H1 (cell line): ENCODE results near the gene TMSB10. TPM values are rescaled to one million over a fixed set of nuclear protein-coding genes. Genes with fewer than 3 reads are reported as not detected.
A peak's percentile ranks its signal among the peaks of the same experiment; 100 is the strongest.

Source experiments
- ASH2L ChIP-seq: fragments of 200-600, 300-600 bp; sonication (generic); IDR thresholded peaks from one replicate; pipeline ENCODE4 v1.7.1; 2017; ENCODE audit warnings: low read length
- BACH1 ChIP-seq: IDR thresholded peaks from 2 replicates; pipeline ENCODE4 v1.6.1; 2012; ENCODE audit warnings: low read length, improper control_type of control experiment
- CBX8 ChIP-seq: fragments of 300-800, 300-1000 bp; sonication (generic); IDR thresholded peaks from 2 replicates; pipeline ENCODE4 v1.7.1; 2016; ENCODE audit warnings: low read depth, low read length, borderline replicate concordance
- CREB1 ChIP-seq: IDR thresholded peaks from 2 replicates; pipeline ENCODE4 v1.6.1; 2012; ENCODE audit warnings: inconsistent platforms
- CTBP2 ChIP-seq: IDR thresholded peaks from 2 replicates; pipeline ENCODE4 v1.7.0; 2011; ENCODE audit warnings: borderline replicate concordance, mild to moderate bottlenecking, moderate library complexity, mixed read lengths, low read length; ENCODE audit not compliant: insufficient read depth, insufficient read length
- FOSL1 ChIP-seq: IDR thresholded peaks from 2 replicates; pipeline ENCODE4 v1.6.1; 2011; ENCODE audit warnings: mild to moderate bottlenecking, low read depth, low read length, moderate library complexity; ENCODE audit not compliant: insufficient read depth
- GABPA ChIP-seq: IDR thresholded peaks from 2 replicates; pipeline ENCODE4 v1.6.1; 2011; ENCODE audit warnings: mild to moderate bottlenecking, low read length, moderate library complexity, borderline replicate concordance; ENCODE audit not compliant: insufficient read depth
- HDAC2 ChIP-seq, 2 experiments: fragments of 300-600 bp in 1 of 2; sonication (generic) in 1 of 2; IDR thresholded peaks; 2 replicates each; pipeline ENCODE4 v1.6.1; 2011 to 2012; ENCODE audit warnings: low read depth in 2 of 2, low read length in 2 of 2, mild to moderate bottlenecking in 2 of 2, moderate library complexity in 2 of 2, borderline replicate concordance in 1 of 2, inconsistent platforms in 1 of 2
- HDAC6 ChIP-seq: IDR thresholded peaks from one replicate; pipeline ENCODE4 v1.7.1; 2012; ENCODE audit warnings: low read depth, mild to moderate bottlenecking, inconsistent platforms, low read length, moderate library complexity
- JUND ChIP-seq: IDR thresholded peaks from 2 replicates; pipeline ENCODE4 v1.6.1; 2011; ENCODE audit warnings: mild to moderate bottlenecking, improper control_type of control experiment, low read length
- KDM1A ChIP-seq: fragments of 200-600, 300-600 bp; sonication (generic); IDR thresholded peaks from 2 replicates; pipeline ENCODE4 v1.7.1; 2016; ENCODE audit warnings: mild to moderate bottlenecking, low read length, borderline replicate concordance
- KDM5A ChIP-seq: fragments of 200-600 bp; IDR thresholded peaks from 2 replicates; pipeline ENCODE4 v1.7.1; 2012; ENCODE audit warnings: mild to moderate bottlenecking, low read length, inconsistent platforms, mixed read lengths
- MAFK ChIP-seq: IDR thresholded peaks from 2 replicates; pipeline ENCODE4 v1.6.1; 2012; ENCODE audit warnings: low read depth, mild to moderate bottlenecking, improper control_type of control experiment, low read length
- POLR2A ChIP-seq, 2 experiments: IDR thresholded peaks; 1 replicate in 1 of 2; 2 replicates in 1 of 2; pipeline ENCODE4 v1.6.1; 2011; ENCODE audit warnings: low read depth in 2 of 2, low read length in 2 of 2, mild to moderate bottlenecking in 2 of 2; ENCODE audit errors: control extremely low read depth in 1 of 2
- POU5F1 ChIP-seq: IDR thresholded peaks from 2 replicates; pipeline ENCODE4 v1.6.1; 2011; ENCODE audit warnings: low read depth, mild to moderate bottlenecking, low read length, moderate library complexity
- RBBP5 ChIP-seq: IDR thresholded peaks from 2 replicates; pipeline ENCODE4 v1.7.1; 2012; ENCODE audit warnings: low read depth, mild to moderate bottlenecking, inconsistent platforms, low read length, moderate library complexity, borderline replicate concordance
- RNF2 ChIP-seq: fragments of 200-900, 300-1000 bp; sonication (generic); IDR thresholded peaks from 2 replicates; pipeline ENCODE4 v1.7.1; 2016; ENCODE audit warnings: borderline replicate concordance, low read depth, mild to moderate bottlenecking, antibody characterized with exemption, low read length; ENCODE audit not compliant: poor library complexity, severe bottlenecking; ENCODE audit errors: missing control alignments
- SIRT6 ChIP-seq: IDR thresholded peaks from one replicate; pipeline ENCODE4 v1.7.1; 2012; ENCODE audit warnings: low read length, inconsistent platforms
- SIX5 ChIP-seq: IDR thresholded peaks from 2 replicates; pipeline ENCODE4 v1.6.1; 2011; ENCODE audit warnings: mild to moderate bottlenecking, low read depth, low read length
- SP1 ChIP-seq: IDR thresholded peaks from 2 replicates; pipeline ENCODE4 v1.6.1; 2011; ENCODE audit warnings: low read depth, low read length
- SP4 ChIP-seq: IDR thresholded peaks from 2 replicates; pipeline ENCODE4 v1.6.1; 2012; ENCODE audit warnings: low read length, inconsistent platforms
- SUZ12 ChIP-seq: fragments of 200-600 bp; sonication (generic); IDR thresholded peaks from 2 replicates; pipeline ENCODE4 v1.6.1; 2012; ENCODE audit warnings: mild to moderate bottlenecking, inconsistent platforms, low read length, moderate library complexity, mixed read lengths
- TCF12 ChIP-seq: IDR thresholded peaks from 2 replicates; pipeline ENCODE4 v1.6.1; 2011; ENCODE audit warnings: low read depth, mild to moderate bottlenecking, low read length
- TEAD4 ChIP-seq: IDR thresholded peaks from 2 replicates; pipeline ENCODE4 v1.6.1; 2012; ENCODE audit warnings: low read depth, low read length, inconsistent platforms, mixed read lengths
- USF2 ChIP-seq: IDR thresholded peaks from 2 replicates; pipeline ENCODE4 v1.6.1; 2011; ENCODE audit warnings: low read length, improper control_type of control experiment
- ZNF274 ChIP-seq: IDR thresholded peaks from 2 replicates; pipeline ENCODE4 v1.7.0; 2012; ENCODE audit warnings: low read length, borderline replicate concordance; ENCODE audit errors: extremely low read depth
- polyA plus RNA-seq, 7 experiments: library from polyadenylated mRNA; depleted of rRNA in 3 of 7; stranded (reverse) in 5 of 7; unstranded in 2 of 7; fragments of >200 nt in 5 of 7; fragments of 200-250 nt in 2 of 7; gene quantifications; 1 replicate in 5 of 7; 2 replicates in 1 of 7; 4 replicates in 1 of 7; pipeline versions ENCODE4 v1.2.1 to v1.2.3, GENCODE V29; 2011 to 2013; ENCODE audit warnings: missing spikeins in 2 of 7, mixed read lengths in 2 of 7
- total RNA-seq: library from RNA; stranded (reverse); fragmentation: NEBNext Ultra II Directional; extraction: Animal tissue kit (Norgen Biotek cat#: 25700); gene quantifications from 2 replicates; pipeline ENCODE4 v1.2.1, GENCODE V29; 2021

Gene TMSB10
- total and polyA plus RNA-seq, 2 of the 8 experiments (the other 6 are each of a cell fraction or from before 2014, with no cell fraction given), result 593 to 1,075 TPM

GRCh38 chr2:84855731-84856130 lies 49.7 kb upstream of the TMSB10 start (continued):
- TF ChIP-seq SIX5, result no peak
- no peak for TF ChIP-seq RBBP5
- 0 out of 4 replicates have a peak, but pooled peaks of 1 of the 2 experiments have one; percentile 51 for TF ChIP-seq HDAC2 (IDR thresholded peaks at IDR 0.05; ENCODE audit: borderline replicate concordance in 1 of 2, low read depth in 2 of 2, low read length in 2 of 2)
- no peak for TF ChIP-seq KDM5A
- TF ChIP-seq SIRT6, result no peak
- TF ChIP-seq MAFK, result no peak
- no peak for TF ChIP-seq SUZ12
- TF ChIP-seq CTBP2, result peak; percentile 80
- TF ChIP-seq BACH1, result no peak
- TF ChIP-seq FOSL1, result no peak
- no peak for TF ChIP-seq RNF2
- peak; percentile 84; the same call in 1 of the 2 replicates for TF ChIP-seq TCF12
- no peak for TF ChIP-seq TEAD4
- TF ChIP-seq HDAC6, result no peak
- TF ChIP-seq KDM1A, result peak; percentile 63; the same call in 1 of the 2 replicates
- TF ChIP-seq JUND, result no peak
- peak; percentile 92 for TF ChIP-seq POU5F1
- TF ChIP-seq SP1, result peak; percentile 55; the same call in 1 of the 2 replicates
- TF ChIP-seq GABPA, result no peak
- TF ChIP-seq POLR2A (IDR thresholded peaks at IDR 0.05; ENCODE audit: control extremely low read depth in 1 of 2, low read depth in 2 of 2, low read length in 2 of 2), result no peak
- no peak for TF ChIP-seq SP4
- TF ChIP-seq CBX8, result no peak
- no peak for TF ChIP-seq ZNF274
- no peak for TF ChIP-seq ASH2L
- TF ChIP-seq CREB1, result no peak
- TF ChIP-seq USF2, result no peak
